DOHH2 (cell line): ENCODE measurements around the gene GNGT1.

Experiments used
- H3F3A ChIP-seq: fragments of 200-600 bp; sonication (generic), shearing (Covaris generic); 2 replicates; pipeline ENCODE4 v1.6.0; 2016; ENCODE audit warnings: antibody characterized with exemption, mild to moderate bottlenecking; ENCODE audit not compliant: control insufficient read depth, insufficient read depth
- H3K27ac ChIP-seq: fragments of 200-600 bp; sonication (generic); 2 replicates; pipeline ENCODE4 v1.5.1; 2014; ENCODE audit warnings: low read depth, mild to moderate bottlenecking, low read length, moderate library complexity
- H3K27me3 ChIP-seq: fragments of 200-600 bp; sonication (generic); 2 replicates; pipeline ENCODE4 v1.6.1; 2014; ENCODE audit warnings: mild to moderate bottlenecking, low read length, mixed read lengths; ENCODE audit not compliant: control insufficient read depth
- H3K36me3 ChIP-seq: fragments of 200-600 bp; sonication (generic); 2 replicates; pipeline ENCODE4 v1.6.1; 2014; ENCODE audit warnings: mild to moderate bottlenecking, low read length, moderate library complexity, mixed read lengths; ENCODE audit not compliant: control insufficient read depth
- H3K4me1 ChIP-seq: fragments of 200-600 bp; sonication (generic); 2 replicates; pipeline ENCODE4 v1.6.1; 2014; ENCODE audit warnings: mild to moderate bottlenecking, low read length, mixed read lengths; ENCODE audit not compliant: control insufficient read depth
- H3K4me2 ChIP-seq: fragments of 200-600 bp; sonication (generic); 2 replicates; pipeline ENCODE4 v1.6.0; 2014; ENCODE audit warnings: mild to moderate bottlenecking, low read length, moderate library complexity
- H3K4me3 ChIP-seq: fragments of 200-600 bp; sonication (generic); 2 replicates; pipeline ENCODE4 v1.5.1; 2014; ENCODE audit warnings: mild to moderate bottlenecking, low read length, mixed read lengths
- H3K79me2 ChIP-seq: fragments of 200-600 bp; sonication (generic); 2 replicates; pipeline ENCODE4 v1.6.1; 2014; ENCODE audit warnings: mild to moderate bottlenecking, low read length, mixed read lengths; ENCODE audit not compliant: control insufficient read depth
- H3K9me2 ChIP-seq: fragments of 200-600 bp; sonication (generic); replicated peaks from 2 replicates; pipeline ENCODE4 v1.6.1; 2014; ENCODE audit warnings: mild to moderate bottlenecking, low read length, mixed read lengths; ENCODE audit not compliant: control insufficient read depth
- H3K9me3 ChIP-seq: fragments of 200-600 bp; sonication (generic); 2 replicates; pipeline ENCODE4 v1.6.1; 2014; ENCODE audit warnings: antibody characterized with exemption, low read length, mixed read lengths; ENCODE audit not compliant: control insufficient read depth, insufficient read depth
- H4K20me1 ChIP-seq: fragments of 200-600 bp; sonication (generic); 2 replicates; pipeline ENCODE4 v1.6.0; 2014; ENCODE audit warnings: low read depth, mild to moderate bottlenecking, antibody characterized with exemption, low read length, moderate library complexity; ENCODE audit not compliant: control insufficient read depth, insufficient read depth
- CTCF ChIP-seq: fragments of 200-600 bp; sonication (generic); IDR thresholded peaks from one replicate; pipeline ENCODE4 v1.5.1; 2014; ENCODE audit warnings: antibody characterized with exemption, mild to moderate bottlenecking, low read depth, low read length; ENCODE audit not compliant: poor library complexity, severe bottlenecking
- EZH2phosphoT487 ChIP-seq: fragments of 200-600 bp; sonication (generic); IDR thresholded peaks from 2 replicates; pipeline ENCODE4 v1.6.1; 2017; ENCODE audit warnings: borderline replicate concordance, mild to moderate bottlenecking, antibody characterized with exemption, low read length, moderate library complexity, mixed read lengths

Gene GNGT1

GRCh38 chr7:93873998-93874574 lies 32.3 kb upstream of the GNGT1 start:
- Histone ChIP-seq H3K9me2 (no peaks in the 10 kb centered on the region), H3K4me3 (no peak overlapping the region), H3K36me3 (no peaks in the 10 kb centered on the region), H3K27me3 (no peaks in the 10 kb centered on the region), H3K4me1 (no peaks in the 10 kb centered on the region), H4K20me1 (no peaks in the 10 kb centered on the region), H3F3A (no peaks in the 10 kb centered on the region), H3K27ac (no peak overlapping the region), H3K9me3 (peaks cover 6% of the 10 kb centered on the region; the same call in 1 of the 2 replicates), H3K79me2 (no peaks in the 10 kb centered on the region), H3K4me2 (no peak overlapping the region)
- TF ChIP-seq EZH2phosphoT487 (no peak), CTCF (no peak)

GRCh38 chr7:93877742-93878141 lies 28.6 kb upstream of the GNGT1 start:
- Histone ChIP-seq H3K4me2 (no peak overlapping the region), H3K79me2 (no peaks in the 10 kb centered on the region), H3K36me3 (no peaks in the 10 kb centered on the region), H3K4me3 (no peak overlapping the region), H3K9me2 (no peaks in the 10 kb centered on the region), H3K4me1 (no peaks in the 10 kb centered on the region), H3K27ac (no peak overlapping the region), H4K20me1 (no peaks in the 10 kb centered on the region), H3K9me3 (peaks cover 9% of the 10 kb centered on the region; the same call in 1 of the 2 replicates), H3F3A (no peaks in the 10 kb centered on the region), H3K27me3 (no peaks in the 10 kb centered on the region; the same call in 1 of the 2 replicates)
- TF ChIP-seq CTCF (no peak), EZH2phosphoT487 (no peak)

- Histone ChIP-seq H3K9me2 (no peaks in the 10 kb centered on the region), H3K27ac (no peak overlapping the region), H3K9me3 (peaks cover 8% of the 10 kb centered on the region; the same call in 1 of the 2 replicates), H3K4me1 (no peaks in the 10 kb centered on the region), H3F3A (no peaks in the 10 kb centered on the region), H4K20me1 (no peaks in the 10 kb centered on the region), H3K27me3 (no peaks in the 10 kb centered on the region; the same call in 1 of the 2 replicates), H3K36me3 (no peaks in the 10 kb centered on the region), H3K4me3 (no peak overlapping the region), H3K79me2 (no peaks in the 10 kb centered on the region), H3K4me2 (no peak overlapping the region)
- TF ChIP-seq EZH2phosphoT487 = no peak
- TF ChIP-seq CTCF = no peak
These were observed 27.0 kb upstream of the GNGT1 start for GRCh38 chr7:93879356-93879755.
